ENCODE measurements around the gene CDT1. TPM values are rescaled to one million over a fixed set of nuclear protein-coding genes. Genes with fewer than 3 reads are reported as not detected.
A peak's percentile ranks its signal among the peaks of the same experiment; 100 is the strongest.

Gene CDT1
- total and polyA plus RNA-seq, 8 donors = 1.5 to 147 (median 5.7) TPM

GRCh38 chr16:88856828-88857727, 53.5 kb downstream of the CDT1 start, which contains the start of the genes GALNS and TRAPPC2L:
Gene GALNS (minus strand): TSS chr16:88856947. CDS start chr16:88856877, 70 bp downstream.
Gene TRAPPC2L (plus strand): TSS chr16:88857127. CDS start chr16:88857151, 24 bp downstream.
- H3K4me3 ChIP-seq = peak within 1 kb of the TSS; percentile 95 to 99 (median 97)
- DNase-seq = peak; percentile 99 to 100
- intact Hi-C loops (cut with DNase I; ENCODE audit: low total_unique reads) = no loop called here
- peaks cover 24 to 48% (median 44%) of the 10 kb centered on the region in 4 donors for H3K4me1 ChIP-seq
- WGBS, 5 donors = 0 to 1% (median 0%) methylated on average over 38 to 87 of the region's 87 CpGs
- H3K9me3 ChIP-seq = no peaks in the 10 kb centered on the region
- H3K27me3 ChIP-seq = no peaks in the 10 kb centered on the region
- TF ChIP-seq EP300 (IDR thresholded peaks at IDR 0.05) = no peak
- TF ChIP-seq CTCF (IDR thresholded peaks at IDR 0.05) = no peak
- peak; percentile 86 to 97 (median 92) for TF ChIP-seq POLR2AphosphoS5 (IDR thresholded peaks at IDR 0.05)
- TF ChIP-seq POLR2A (IDR thresholded peaks at IDR 0.05) = peak in 1 of 4 donors; percentile 4
- peak within 1 kb of the TSS; percentile 91 to 94 (median 92) for H3K27ac ChIP-seq
- peaks cover 28 to 51% (median 43%) of the 10 kb centered on the region in 4 donors for H3K36me3 ChIP-seq

- H3K27me3 ChIP-seq = no peaks in the 10 kb centered on the region
- H3K4me1 ChIP-seq = peaks cover 24 to 48% (median 44%) of the 10 kb centered on the region in 4 donors
- peak; percentile 76 to 92 for DNase-seq
- no peaks in the 10 kb centered on the region for H3K9me3 ChIP-seq
- peak overlapping the region; percentile 95 to 99 (median 97) for H3K4me3 ChIP-seq
- intact Hi-C loops (cut with DNase I; ENCODE audit: low total_unique reads) = no loop called here
- TF ChIP-seq POLR2AphosphoS5 (IDR thresholded peaks at IDR 0.05) = peak in 1 of 3 donors; percentile 38
- TF ChIP-seq POLR2A (IDR thresholded peaks at IDR 0.05) = no peak
- no peak for TF ChIP-seq EP300 (IDR thresholded peaks at IDR 0.05)
- peak in 5 of 7 experiments; percentile 14 to 58 (median 48) for TF ChIP-seq CTCF (IDR thresholded peaks at IDR 0.05)
- H3K36me3 ChIP-seq = peaks cover 33 to 57% (median 51%) of the 10 kb centered on the region in 4 donors
- WGBS, 5 donors = 13 to 16% (median 14%) methylated on average over 12 of the region's 12 CpGs
- H3K27ac ChIP-seq = peak overlapping the region; percentile 89 to 94 (median 92)
These were observed 54.2 kb downstream of the CDT1 start for GRCh38 chr16:88857728-88858339.

Other genes with a start within 250 kb of the CDT1 start
- 100 to 1,000 TPM in 1 of 5 donors, 10 to 100 TPM in 4; 15.5 to 312 (median 23.9) TPM for gene ZC3H18, start 233.4 kb upstream of the CDT1 start, total RNA-seq
- gene ZC3H18, start 233.4 kb upstream of the CDT1 start, polyA plus RNA-seq = 10 to 100 TPM; 16.1 to 20.2 (median 16.7) TPM
- under 1 TPM in 1 of 5 donors, not detected in 4; 0.87 TPM for gene IL17C, start 165.2 kb upstream of the CDT1 start, total RNA-seq
- 1 to 10 TPM in 1 of 3 donors, not detected in 2; 1.2 TPM for gene IL17C, start 165.2 kb upstream of the CDT1 start, polyA plus RNA-seq
- 100 to 1,000 TPM in 3 of 5 donors, 10 to 100 TPM in 2; 21.0 to 480 (median 175) TPM for gene CYBA, start 152.7 kb upstream of the CDT1 start, total RNA-seq
- gene CYBA, start 152.7 kb upstream of the CDT1 start, polyA plus RNA-seq = 100 to 1,000 TPM in 2 of 3 donors, 10 to 100 TPM in 1; 57.1 to 165 (median 159) TPM
- gene MVD, start 140.7 kb upstream of the CDT1 start, total RNA-seq = 100 to 1,000 TPM in 1 of 5 donors, 10 to 100 TPM in 3, 1 to 10 TPM in 1; 7.1 to 302 (median 32.6) TPM
- 10 to 100 TPM; 56.8 to 73.7 (median 58.8) TPM for gene MVD, start 140.7 kb upstream of the CDT1 start, polyA plus RNA-seq
- 1 to 10 TPM in 1 of 5 donors, under 1 TPM in 1, not detected in 3; 0.55 to 2.6 TPM for gene SNAI3, start 117.3 kb upstream of the CDT1 start, total RNA-seq
- gene SNAI3, start 117.3 kb upstream of the CDT1 start, polyA plus RNA-seq = 1 to 10 TPM; 1.0 to 4.2 (median 1.5) TPM
- gene RNF166, start 97.4 kb upstream of the CDT1 start, total RNA-seq = 10 to 100 TPM in 4 of 5 donors, 1 to 10 TPM in 1; 8.8 to 31.9 (median 14.6) TPM
- gene RNF166, start 97.4 kb upstream of the CDT1 start, polyA plus RNA-seq = 10 to 100 TPM; 11.5 to 20.6 (median 13.1) TPM
- gene CTU2, start 97.3 kb upstream of the CDT1 start, total RNA-seq = 10 to 100 TPM in 3 of 5 donors, 1 to 10 TPM in 2; 1.8 to 53.3 (median 11.2) TPM
- gene CTU2, start 97.3 kb upstream of the CDT1 start, polyA plus RNA-seq = 10 to 100 TPM; 13.4 to 21.6 (median 16.1) TPM
- gene PIEZO1, start 18.6 kb upstream of the CDT1 start, total RNA-seq = 100 to 1,000 TPM in 4 of 5 donors, 10 to 100 TPM in 1; 81.7 to 171 (median 128) TPM
- 100 to 1,000 TPM in 1 of 3 donors, 10 to 100 TPM in 2; 43.7 to 153 (median 49.1) TPM for gene PIEZO1, start 18.6 kb upstream of the CDT1 start, polyA plus RNA-seq
- gene APRT, start 8.1 kb downstream of the CDT1 start, total RNA-seq = 100 to 1,000 TPM in 2 of 5 donors, 10 to 100 TPM in 3; 18.1 to 340 (median 85.3) TPM
- gene APRT, start 8.1 kb downstream of the CDT1 start, polyA plus RNA-seq = 100 to 1,000 TPM; 224 to 250 (median 241) TPM
- 100 to 1,000 TPM in 1 of 5 donors, 10 to 100 TPM in 4; 16.2 to 110 (median 51.9) TPM for gene GALNS, start 53.2 kb downstream of the CDT1 start, total RNA-seq
- gene GALNS, start 53.2 kb downstream of the CDT1 start, polyA plus RNA-seq = 10 to 100 TPM in 2 of 3 donors, 1 to 10 TPM in 1; 8.6 to 16.6 (median 11.5) TPM
- 10 to 100 TPM in 3 of 5 donors, 1 to 10 TPM in 2; 2.9 to 31.4 (median 25.2) TPM for gene TRAPPC2L, start 53.3 kb downstream of the CDT1 start, total RNA-seq
- gene TRAPPC2L, start 53.3 kb downstream of the CDT1 start, polyA plus RNA-seq = 100 to 1,000 TPM in 1 of 3 donors, 10 to 100 TPM in 2; 57.6 to 107 (median 91.4) TPM
- not detected for gene PABPN1L, start 62.9 kb downstream of the CDT1 start, total RNA-seq
- gene PABPN1L, start 62.9 kb downstream of the CDT1 start, polyA plus RNA-seq = under 1 TPM in 1 of 3 donors, not detected in 2; 0.15 TPM
- gene CBFA2T3, start 173.4 kb downstream of the CDT1 start, total RNA-seq = 10 to 100 TPM in 1 of 5 donors, 1 to 10 TPM in 2, under 1 TPM in 2; 0.58 to 57.6 (median 3.5) TPM
- 1 to 10 TPM; 1.6 to 2.8 (median 2.1) TPM for gene CBFA2T3, start 173.4 kb downstream of the CDT1 start, polyA plus RNA-seq